Spleen (tissue), 7 donors: ENCODE data around the gene KIF23.
A peak's percentile ranks its signal among the peaks of the same experiment; 100 is the strongest.

ENCODE experiments used
- CTCF ChIP-seq, 11 experiments: fragments of 200-600 bp in 7 of 11; fragments of 450-650 bp in 4 of 11; sonication (generic) in 4 of 11; IDR thresholded peaks in 8 of 11; conservative IDR thresholded peaks in 3 of 11; 1 replicate in 7 of 11; 2 replicates in 4 of 11; pipeline versions ENCODE4 v1.4.0 to v1.8.0; 2016 to 2021; ENCODE audit warnings: antibody characterized with exemption in 11 of 11, inconsistent platforms in 4 of 11, mild to moderate bottlenecking in 1 of 11
- POLR2A ChIP-seq, 3 donors: fragments of 450-650 bp; IDR thresholded peaks; one replicate each; pipeline ENCODE4 v1.5.1; 2017; ENCODE audit warnings: antibody characterized with exemption in 3 of 3, mild to moderate bottlenecking in 1 of 3
- POLR2AphosphoS5 ChIP-seq, 3 donors: sonication (generic); formaldehyde crosslinking; IDR thresholded peaks; one replicate each; pipeline ENCODE4 v1.5.1; 2017; ENCODE audit warnings: antibody characterized with exemption in 3 of 3
- donor health status: DM: no; HTN: no; CAD: no; lungs with moderate emphysema.
- donor health status: DM: no; HTN: no; CAD: no.
- donor health status: DM: no; HTN: no; CAD: no.

- TF ChIP-seq CTCF (IDR thresholded peaks at IDR 0.05 in 8 of 11, conservative IDR thresholded peaks at IDR 0.05 in 3 of 11): no peak
- peak in 2 of 3 donors; percentile 13 to 31 for TF ChIP-seq POLR2AphosphoS5 (IDR thresholded peaks at IDR 0.05)
- no peak for TF ChIP-seq POLR2A (IDR thresholded peaks at IDR 0.05)
Measured at GRCh38 chr15:69456208-69457166, 42.3 kb downstream of the KIF23 start.
